OCI-LY7 (cell line): ENCODE measurements around the gene TCEANC. TPM values are rescaled to one million over a fixed set of nuclear protein-coding genes. Genes with fewer than 3 reads are reported as not detected.

ENCODE experiments used
- BruUV-seq: library from RNA; stranded (reverse); fragments of 400-500 nt; replicated peaks from 2 replicates; lab custom pipeline; 2021; lab: Mats Ljungman, UMichigan
- CTCF ChIA-PET: fragments of 300-600 bp; sonication (Branson Sonifier 250); formaldehyde crosslinking; loops from one replicate; lab custom pipeline; 2022; ENCODE audit warnings: antibody characterized with exemption; ENCODE audit not compliant: unreplicated experiment; lab: Charles Lee
- POLR2A ChIA-PET: fragments of 300-600 bp; sonication (Branson Sonifier 250); formaldehyde crosslinking; loops from one replicate; lab custom pipeline; 2022; ENCODE audit warnings: antibody characterized with exemption; lab: Charles Lee
- DNase-seq: peaks from one replicate; pipeline ENCODE4 v3.0.0-alpha.2; 2015; ENCODE audit warnings: low spot score
- H2AFZ ChIP-seq: fragments of 200-600 bp; sonication (generic), shearing (Covaris generic); 2 replicates; pipeline ENCODE4 v1.6.1; 2014; ENCODE audit warnings: mild to moderate bottlenecking, antibody characterized with exemption, low read length, moderate library complexity
- H3K27ac ChIP-seq: fragments of 200-600 bp; sonication (generic); 2 replicates; pipeline ENCODE4 v1.5.1; 2014; ENCODE audit warnings: mixed run types, low read depth, mild to moderate bottlenecking, moderate library complexity, low read length, inconsistent platforms; ENCODE audit not compliant: poor library complexity, severe bottlenecking
- H3K36me3 ChIP-seq: fragments of 200-600 bp; sonication (generic); 2 replicates; pipeline ENCODE4 v1.6.1; 2014; ENCODE audit warnings: mild to moderate bottlenecking, antibody characterized with exemption, low read length, moderate library complexity, mixed read lengths; ENCODE audit not compliant: insufficient read depth
- H3K4me1 ChIP-seq: fragments of 200-600 bp; sonication (generic); 2 replicates; pipeline ENCODE4 v1.5.1; 2014; ENCODE audit warnings: mild to moderate bottlenecking, low read length; ENCODE audit not compliant: insufficient read depth, poor library complexity, severe bottlenecking
- H3K4me2 ChIP-seq: fragments of 200-600 bp; sonication (generic); 2 replicates; pipeline ENCODE4 v1.6.1; 2014; ENCODE audit warnings: mild to moderate bottlenecking, low read length
- H3K4me3 ChIP-seq: fragments of 200-600 bp; sonication (generic); 2 replicates; pipeline ENCODE4 v1.5.1; 2014; ENCODE audit warnings: mild to moderate bottlenecking, low read depth, low read length; ENCODE audit not compliant: poor library complexity, severe bottlenecking
- H3K79me2 ChIP-seq: fragments of 200-600 bp; sonication (generic); 2 replicates; pipeline ENCODE4 v1.6.1; 2016; ENCODE audit warnings: low read depth, mild to moderate bottlenecking, low read length, moderate library complexity, mixed read lengths; ENCODE audit not compliant: insufficient read depth
- H3K9me2 ChIP-seq: fragments of 200-600 bp; sonication (generic); 2 replicates; pipeline ENCODE4 v1.6.1; 2016; ENCODE audit warnings: mild to moderate bottlenecking, low read length, mixed read lengths; ENCODE audit not compliant: insufficient read depth
- H3K9me3 ChIP-seq: fragments of 200-600 bp; sonication (generic); 2 replicates; pipeline ENCODE4 v1.6.1; 2014; ENCODE audit warnings: mild to moderate bottlenecking, mixed run types, low read length, mixed read lengths
- H4K20me1 ChIP-seq: fragments of 200-600 bp; sonication (generic); 2 replicates; pipeline ENCODE4 v1.6.1; 2014; ENCODE audit warnings: mild to moderate bottlenecking, antibody characterized with exemption, low read length, moderate library complexity, mixed read lengths; ENCODE audit not compliant: insufficient read depth
- CTCF ChIP-seq: fragments of 200-600 bp; sonication (generic); conservative IDR thresholded peaks from 2 replicates; pipeline ENCODE4 v1.5.1; 2014; ENCODE audit warnings: mild to moderate bottlenecking, antibody characterized with exemption, low read length, moderate library complexity, mixed read lengths
- EZH2phosphoT487 ChIP-seq: fragments of 200-600 bp; sonication (generic); IDR thresholded peaks from 2 replicates; pipeline ENCODE4 v1.6.1; 2018; ENCODE audit warnings: low read depth, borderline replicate concordance, mild to moderate bottlenecking, mixed run types, antibody characterized with exemption, low read length, moderate library complexity, mixed read lengths
- intact Hi-C: fragments of 100-400 bp; cut with micrococcal nuclease; formaldehyde crosslinking; loops from one replicate; pipeline ENCODE4 v1.10.0; 2022; ENCODE audit not compliant: unreplicated experiment
- total RNA-seq, 2 experiments: library from RNA; depleted of rRNA in 1 of 2; stranded (reverse); fragments of >200 nt in 1 of 2; shearing (Covaris generic) in 1 of 2; gene quantifications; 2 replicates each; pipeline ENCODE4 v1.2.3, GENCODE V29; 2014 to 2022

TCEANC gene
- total RNA-seq, 2 experiments from 2014 or later, result 4.0 to 4.5 TPM

GRCh38 chrX:13690836-13691235 lies 37.9 kb downstream of the TCEANC start:
- Histone ChIP-seq H2AFZ (no peak overlapping the region), H3K9me3 (no peaks in the 10 kb centered on the region), H3K36me3 (no peaks in the 10 kb centered on the region), H4K20me1 (peaks cover 22% of the 10 kb centered on the region; the same call in 1 of the 2 replicates), H3K4me1 (peaks cover 58% of the 10 kb centered on the region), H3K27ac (no peak overlapping the region), H3K79me2 (peaks cover 67% of the 10 kb centered on the region), H3K9me2 (no peaks in the 10 kb centered on the region), H3K4me3 (peak overlapping the region; percentile 92), H3K4me2 (peak overlapping the region; percentile 87)
- peak; percentile 63 for TF ChIP-seq CTCF
- TF ChIP-seq EZH2phosphoT487, result no peak
- BruUV-seq, result no TSS peak
- ChIA-PET POLR2A (no interaction called here), CTCF (no interaction called here)
- DNase-seq, result peak; percentile 21
- intact Hi-C loops, result loop anchor here (2.0 kb wide), 1 partner anchor 32 kb away; no protein-coding TSS in a partner anchor

- peak; percentile 53 for DNase-seq
- H3K4me3 ChIP-seq, result peak overlapping the region; percentile 8
- ChIA-PET POLR2A (interaction anchor here (1.4 kb wide), 1 partner anchor 45 kb away, joined by 4 read pairs; no protein-coding TSS in a partner anchor), CTCF (no interaction called here)
- intact Hi-C loops, result loop anchor here (2.0 kb wide), 1 partner anchor 33 kb away; no protein-coding TSS in a partner anchor
- peak overlapping the region; percentile 40 for H3K4me2 ChIP-seq
- peaks cover 22% of the 10 kb centered on the region; the same call in 1 of the 2 replicates for H4K20me1 ChIP-seq
- H3K9me2 ChIP-seq, result no peaks in the 10 kb centered on the region
- H3K79me2 ChIP-seq, result peaks cover 77% of the 10 kb centered on the region
- no peak overlapping the region for H2AFZ ChIP-seq
- peak overlapping the region; percentile 28 for H3K27ac ChIP-seq
- no peak for TF ChIP-seq CTCF
- no peak for TF ChIP-seq EZH2phosphoT487
- no peaks in the 10 kb centered on the region for H3K36me3 ChIP-seq
- BruUV-seq, result no TSS peak
- H3K9me3 ChIP-seq, result no peaks in the 10 kb centered on the region
- peaks cover 65% of the 10 kb centered on the region for H3K4me1 ChIP-seq
These were observed 39.0 kb downstream of the TCEANC start for GRCh38 chrX:13691841-13692371.

GRCh38 chrX:13692771-13693231 lies 39.9 kb downstream of the TCEANC start:
- H3K27ac ChIP-seq, result peak overlapping the region; percentile 26
- ChIA-PET POLR2A (interaction anchor here (0.6 to 1.4 kb wide), 2 partner anchors 44 to 185 kb away, joined by 3 to 4 read pairs; no protein-coding TSS in a partner anchor), CTCF (no interaction called here)
- no peaks in the 10 kb centered on the region for H3K9me3 ChIP-seq
- H3K36me3 ChIP-seq, result no peaks in the 10 kb centered on the region; the same call in 1 of the 2 replicates
- no TSS peak for BruUV-seq
- DNase-seq, result no peak
- peaks cover 86% of the 10 kb centered on the region for H3K79me2 ChIP-seq
- TF ChIP-seq CTCF (no peak), EZH2phosphoT487 (no peak)
- intact Hi-C loops, result no loop called here
- peak overlapping the region; percentile 40 for H3K4me2 ChIP-seq
- H4K20me1 ChIP-seq, result peaks cover 22% of the 10 kb centered on the region; the same call in 1 of the 2 replicates
- peaks cover 73% of the 10 kb centered on the region for H3K4me1 ChIP-seq
- H2AFZ ChIP-seq, result no peak overlapping the region
- H3K9me2 ChIP-seq, result no peaks in the 10 kb centered on the region
- no peak overlapping the region for H3K4me3 ChIP-seq
